Lower leg skin (tissue), 4 donors: Measurements from ENCODE around the gene LHFPL3. TPM values are rescaled to one million over a fixed set of nuclear protein-coding genes. Genes with fewer than 3 reads are reported as not detected.

Experiments used
- DNase-seq, 2 donors: peaks; one replicate each; pipeline ENCODE4 v3.0.0-alpha.2; 2019; ENCODE audit warnings: low spot score in 2 of 2
- H3K4me3 ChIP-seq: fragments of 200-600 bp; sonication (generic); 2 replicates; pipeline ENCODE4 v1.5.1; 2017; ENCODE audit warnings: mild to moderate bottlenecking, low read depth; ENCODE audit not compliant: poor library complexity, severe bottlenecking
- POLR2A ChIP-seq, 2 donors: fragments of 450-650 bp; IDR thresholded peaks; one replicate each; pipeline ENCODE4 v1.6.1; 2016 to 2017; ENCODE audit warnings: antibody characterized with exemption in 2 of 2, mild to moderate bottlenecking in 1 of 2, moderate library complexity in 1 of 2
- WGBS, 2 donors: methylation state at CpG; one replicate each; pipeline ENCODE4 v1.1.5; 2018; 5-methylcytosine and 5-hydroxymethylcytosine counted together
- intact Hi-C: fragments of 100-400 bp; cut with DNase I; formaldehyde crosslinking; loops from one replicate; pipeline ENCODE4 v1.15.0; 2023; ENCODE audit warnings: low total_unique reads
- total RNA-seq, 4 donors: library from RNA; depleted of rRNA; stranded (reverse); fragments of >200 nt; gene quantifications; one replicate each; pipeline ENCODE4 v1.1.0, GENCODE V29; 2016
- TF ChIP-seq, protein P1 (sequence below), 3 donors: fragments of 450-650 bp; IDR thresholded peaks; one replicate each; pipeline ENCODE4 v1.5.1; 2016; ENCODE audit warnings: antibody characterized with exemption in 3 of 3, mild to moderate bottlenecking in 3 of 3, moderate library complexity in 2 of 3

LHFPL3 gene
- total RNA-seq, 4 donors from 2014 or later: 0.16 to 2.4 TPM; not detected in 2

DNA sequence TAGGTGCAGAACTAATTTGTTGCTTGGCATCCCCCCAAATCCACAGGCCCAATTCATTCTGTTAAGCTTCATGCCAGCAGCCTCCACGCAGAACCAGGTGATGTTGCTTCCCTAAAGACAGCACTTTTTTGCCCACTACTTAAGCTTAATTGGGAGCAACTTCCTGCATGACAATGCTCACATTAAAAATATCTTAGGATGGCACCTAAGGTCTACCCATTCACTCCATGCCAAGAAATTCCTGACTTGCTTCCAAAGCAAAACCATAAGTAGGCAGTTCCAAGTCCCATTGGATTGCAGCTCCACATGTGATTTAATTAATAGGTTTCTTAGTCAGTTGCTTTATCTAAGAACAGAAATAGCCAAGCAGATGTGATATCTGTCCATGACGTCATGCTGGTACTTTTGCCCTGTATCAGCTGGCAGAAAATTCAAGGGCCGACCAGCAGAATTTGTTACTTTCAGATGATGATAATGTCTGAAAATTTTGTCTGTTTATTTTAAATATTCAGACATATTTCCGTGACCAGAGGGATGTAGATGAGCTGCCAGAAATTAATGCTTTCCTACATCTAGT, 325.5 kb downstream of the LHFPL3 start:
- 41 to 53% methylated on average over 4 of the region's 4 CpGs for WGBS, 2 donors
- no peak overlapping the region for H3K4me3 ChIP-seq
- TF ChIP-seq, protein P1, sequence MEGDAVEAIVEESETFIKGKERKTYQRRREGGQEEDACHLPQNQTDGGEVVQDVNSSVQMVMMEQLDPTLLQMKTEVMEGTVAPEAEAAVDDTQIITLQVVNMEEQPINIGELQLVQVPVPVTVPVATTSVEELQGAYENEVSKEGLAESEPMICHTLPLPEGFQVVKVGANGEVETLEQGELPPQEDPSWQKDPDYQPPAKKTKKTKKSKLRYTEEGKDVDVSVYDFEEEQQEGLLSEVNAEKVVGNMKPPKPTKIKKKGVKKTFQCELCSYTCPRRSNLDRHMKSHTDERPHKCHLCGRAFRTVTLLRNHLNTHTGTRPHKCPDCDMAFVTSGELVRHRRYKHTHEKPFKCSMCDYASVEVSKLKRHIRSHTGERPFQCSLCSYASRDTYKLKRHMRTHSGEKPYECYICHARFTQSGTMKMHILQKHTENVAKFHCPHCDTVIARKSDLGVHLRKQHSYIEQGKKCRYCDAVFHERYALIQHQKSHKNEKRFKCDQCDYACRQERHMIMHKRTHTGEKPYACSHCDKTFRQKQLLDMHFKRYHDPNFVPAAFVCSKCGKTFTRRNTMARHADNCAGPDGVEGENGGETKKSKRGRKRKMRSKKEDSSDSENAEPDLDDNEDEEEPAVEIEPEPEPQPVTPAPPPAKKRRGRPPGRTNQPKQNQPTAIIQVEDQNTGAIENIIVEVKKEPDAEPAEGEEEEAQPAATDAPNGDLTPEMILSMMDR (IDR thresholded peaks at IDR 0.05): no peak
- no peak for TF ChIP-seq POLR2A (IDR thresholded peaks at IDR 0.05)
- DNase-seq: no peak
- intact Hi-C loops: no loop called here

DNA sequence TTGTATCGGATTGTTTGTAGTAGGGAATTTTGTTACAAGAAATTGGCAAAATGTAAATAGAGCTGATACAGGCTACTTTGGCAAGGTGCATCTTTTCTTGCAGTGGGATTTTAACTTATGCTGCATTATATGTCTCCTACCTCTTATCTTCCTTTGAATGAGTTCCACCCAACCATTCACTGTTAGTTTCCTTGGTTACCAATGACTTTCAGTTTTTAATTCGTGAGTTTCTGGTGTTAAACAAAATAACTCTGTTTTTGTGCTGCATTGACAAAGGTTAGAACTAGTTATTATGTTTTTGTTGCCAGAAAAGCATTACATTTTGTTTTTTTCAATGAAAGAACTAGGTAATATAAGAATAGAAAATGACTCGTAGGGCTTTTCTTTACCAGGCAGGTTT, 327.2 kb downstream of the LHFPL3 start:
- WGBS, 2 donors: 71% methylated on average over 3 of the region's 3 CpGs
- DNase-seq: no peak
- no peak overlapping the region for H3K4me3 ChIP-seq
- TF ChIP-seq POLR2A (IDR thresholded peaks at IDR 0.05): no peak
- TF ChIP-seq, protein P1 (IDR thresholded peaks at IDR 0.05): no peak
- intact Hi-C loops: no loop called here

GRCh38 chr7:104656467-104656866, 328.1 kb downstream of the LHFPL3 start:
- H3K4me3 ChIP-seq: no peak overlapping the region
- DNase-seq: no peak
- intact Hi-C loops: no loop called here
- no peak for TF ChIP-seq POLR2A (IDR thresholded peaks at IDR 0.05)
- TF ChIP-seq, protein P1 (IDR thresholded peaks at IDR 0.05): no peak
- 64 to 76% methylated on average over 1 of the region's 1 CpG for WGBS, 2 donors

DNA sequence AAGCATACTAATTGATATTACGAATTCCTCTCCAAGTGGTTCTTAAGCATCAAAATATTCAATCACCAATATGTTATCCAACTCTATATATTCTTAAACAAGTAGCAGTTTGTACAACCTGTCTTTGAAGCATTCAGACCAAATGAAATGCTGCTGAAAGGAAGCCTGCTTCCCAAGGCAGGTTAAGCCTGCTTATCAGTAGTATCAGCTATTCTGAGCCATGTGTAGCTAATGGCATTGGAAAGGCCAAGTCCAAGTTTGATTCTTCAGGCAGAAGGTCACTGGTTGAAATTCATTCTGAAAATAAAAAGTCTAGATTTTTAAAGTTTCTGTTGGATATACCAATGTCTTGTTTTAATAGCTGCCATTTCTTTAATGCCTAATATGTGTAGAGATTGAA, 328.7 kb downstream of the LHFPL3 start:
- intact Hi-C loops: no loop called here
- no peak overlapping the region for H3K4me3 ChIP-seq
- TF ChIP-seq, protein P1 (IDR thresholded peaks at IDR 0.05): no peak
- TF ChIP-seq POLR2A (IDR thresholded peaks at IDR 0.05): no peak
- DNase-seq: no peak
- WGBS, 2 donors: 96 to 97% methylated on average over 1 of the region's 1 CpG

GRCh38 chr7:104661575-104661974, 333.2 kb downstream of the LHFPL3 start:
- H3K4me3 ChIP-seq: no peak overlapping the region
- TF ChIP-seq POLR2A (IDR thresholded peaks at IDR 0.05): no peak
- TF ChIP-seq, protein P1 (IDR thresholded peaks at IDR 0.05): no peak
- WGBS, 2 donors: 76 to 80% methylated on average over 5 of the region's 5 CpGs
- DNase-seq: no peak
- intact Hi-C loops: no loop called here

DNA sequence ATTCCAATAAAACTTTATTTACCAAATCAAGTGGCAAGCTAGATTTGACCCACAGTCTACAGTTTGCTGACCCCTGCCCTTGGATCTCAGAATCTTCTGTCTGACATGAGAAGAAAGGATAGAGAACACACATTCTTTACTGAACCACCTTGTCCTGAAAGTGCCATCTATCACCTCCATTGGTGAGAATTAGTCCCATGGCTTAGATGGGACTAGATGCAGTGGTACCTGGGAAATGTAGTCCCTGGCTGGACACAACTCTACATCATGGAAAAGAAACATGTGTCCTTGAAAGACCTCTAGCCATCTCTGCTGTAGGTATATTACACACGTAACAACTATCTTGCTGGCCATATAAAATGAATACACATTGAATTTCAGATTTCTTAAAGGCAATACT, 336.2 kb downstream of the LHFPL3 start:
- intact Hi-C loops: no loop called here
- 84 to 91% methylated on average over 1 of the region's 1 CpG for WGBS, 2 donors
- TF ChIP-seq, protein P1 (IDR thresholded peaks at IDR 0.05): no peak
- TF ChIP-seq POLR2A (IDR thresholded peaks at IDR 0.05): no peak
- H3K4me3 ChIP-seq: no peak overlapping the region
- no peak for DNase-seq
